ENCODE data around the gene SMAD3. TPM values are rescaled to one million over a fixed set of nuclear protein-coding genes. Genes with fewer than 3 reads are reported as not detected.

The SMAD3 gene
- total and polyA plus RNA-seq, 2 donors (not counting 1 experiment from before 2014, with no cell fraction given) = 55.9 to 163 TPM

DNA sequence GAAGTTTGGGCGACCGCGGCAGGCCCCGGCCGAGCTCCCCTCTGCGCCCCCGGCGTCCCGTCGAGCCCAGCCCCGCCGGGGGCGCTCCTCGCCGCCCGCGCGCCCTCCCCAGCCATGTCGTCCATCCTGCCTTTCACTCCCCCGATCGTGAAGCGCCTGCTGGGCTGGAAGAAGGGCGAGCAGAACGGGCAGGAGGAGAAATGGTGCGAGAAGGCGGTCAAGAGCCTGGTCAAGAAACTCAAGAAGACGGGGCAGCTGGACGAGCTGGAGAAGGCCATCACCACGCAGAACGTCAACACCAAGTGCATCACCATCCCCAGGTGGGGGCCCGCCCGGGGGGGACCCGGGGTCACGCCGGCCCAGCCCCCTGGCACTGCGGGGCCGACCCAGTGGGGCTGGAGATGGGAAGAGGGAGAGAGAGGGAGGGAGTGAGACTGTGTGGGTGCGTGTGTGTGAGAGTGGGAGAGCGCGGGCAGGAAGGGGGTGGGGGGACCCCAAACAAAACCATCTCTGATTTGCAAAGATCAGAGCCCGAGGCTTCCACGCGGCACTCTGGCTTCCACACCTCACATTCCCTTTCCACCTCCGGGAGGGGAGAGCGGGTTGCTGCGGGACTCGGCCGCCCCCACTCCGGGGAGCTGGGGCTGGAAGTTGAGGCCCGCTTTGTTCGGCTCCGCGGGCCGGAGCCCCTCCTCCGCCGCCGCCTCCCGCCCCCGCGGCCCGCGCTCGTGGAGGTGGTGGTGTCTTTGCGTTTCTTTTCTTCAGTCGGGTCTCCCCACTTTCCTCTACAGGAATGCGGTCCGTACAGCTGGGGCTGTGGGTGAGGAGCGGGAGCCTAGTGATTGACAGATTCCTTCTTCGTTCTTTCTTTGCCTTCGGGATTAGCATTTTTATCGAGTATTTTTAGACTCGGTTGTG is 898 bp downstream of the SMAD3 start:
- peaks cover 53% of the 10 kb centered on the region for H3K79me2 ChIP-seq (ENCODE audit: control insufficient read depth, insufficient read depth, low read length)
- H4K20me1 ChIP-seq (ENCODE audit: control insufficient read depth, insufficient read depth, low read length, poor library complexity, severe bottlenecking) = peaks cover 51% of the 10 kb centered on the region
- intact Hi-C loops (cut with micrococcal nuclease) = loop anchor here (5.0 kb wide), 1 partner anchor 236 kb away; no protein-coding TSS in a partner anchor
- peaks cover 37 to 56% of the 10 kb centered on the region in 2 donors for H3K4me1 ChIP-seq (ENCODE audit: control insufficient read depth in 2 of 2, insufficient read depth in 2 of 2, low read length in 2 of 2)
- H3K9ac ChIP-seq (ENCODE audit: low read length) = peak overlapping the region; percentile 91
- peak overlapping the region; percentile 93 for H2AFZ ChIP-seq (ENCODE audit: insufficient read depth, low read depth, low read length, poor library complexity, severe bottlenecking)
- peak overlapping the region; percentile 96 for H3K4me2 ChIP-seq (replicated peaks; ENCODE audit: low read depth, low read length, poor library complexity, severe bottlenecking)
- WGBS (ENCODE audit: insufficient coverage) = under 1% methylated on average over 47 of the region's 72 CpGs
- H3K27me3 Mint-ChIP-seq = no peaks in the 10 kb centered on the region
- H3K4me3 ChIP-seq (ENCODE audit: control extremely low read depth in 1 of 5, extremely low read depth in 1 of 5, insufficient read depth in 1 of 5, low read depth in 2 of 5, low read length in 4 of 5) = peak overlapping the region; percentile 72 to 99 (median 98)
- peak overlapping the region; percentile 58 to 77 for H3K27ac ChIP-seq (ENCODE audit: low read length in 2 of 2)
- DNase-seq (peak; percentile 45), ATAC-seq (ENCODE audit: low read depth) (peak; percentile 15)
- H3K4me3 Mint-ChIP-seq = peak overlapping the region; percentile 96
- peaks cover 1 to 11% of the 10 kb centered on the region in 2 experiments for H3K36me3 ChIP-seq (replicated peaks in 1 of 2; ENCODE audit: control extremely low read depth in 1 of 2, control insufficient read depth in 1 of 2, extremely low read depth in 1 of 2, insufficient read depth in 2 of 2, low read length in 1 of 2)
- H3K4me1 Mint-ChIP-seq = peaks cover 53% of the 10 kb centered on the region
- ChIA-PET POLR2A (interaction anchor here (0.7 to 4.8 kb wide), 11 partner anchors 8 to 322 kb away, joined by 3 to 54 read pairs (median 4); no protein-coding TSS in a partner anchor), CTCF (interaction anchor here (0.6 to 6.6 kb wide), 22 partner anchors 10 to 367 kb away, joined by 3 to 83 read pairs (median 4); no protein-coding TSS in a partner anchor)
- no peaks in the 10 kb centered on the region for H3K9me3 Mint-ChIP-seq (ENCODE audit: insufficient read depth)
- peak overlapping the region; percentile 92 for H3K27ac Mint-ChIP-seq
- TF ChIP-seq EZH2 (IDR thresholded peaks at IDR 0.05; ENCODE audit: borderline replicate concordance, insufficient read depth, low read depth, low read length, poor library complexity, severe bottlenecking) (no peak), CTCF (IDR thresholded peaks at IDR 0.05) (peak; percentile 15)
- H3K27me3 ChIP-seq (replicated peaks in 1 of 4; ENCODE audit: control extremely low read depth in 1 of 4, control insufficient read depth in 3 of 4, insufficient read depth in 4 of 4, low read length in 3 of 4) = no peaks in the 10 kb centered on the region
- H3K9me3 ChIP-seq (ENCODE audit: control extremely low read depth in 1 of 3, control insufficient read depth in 2 of 3, insufficient read depth in 1 of 3, low read length in 2 of 3) = no peaks in the 10 kb centered on the region
